ENCODE results near the gene TARDBP. TPM values are rescaled to one million over a fixed set of nuclear protein-coding genes. Genes with fewer than 3 reads are reported as not detected.

The TARDBP gene
- total and polyA plus RNA-seq, 2 donors (not counting 1 experiment from before 2014, with no cell fraction given), result 97.1 to 161 TPM

DNA sequence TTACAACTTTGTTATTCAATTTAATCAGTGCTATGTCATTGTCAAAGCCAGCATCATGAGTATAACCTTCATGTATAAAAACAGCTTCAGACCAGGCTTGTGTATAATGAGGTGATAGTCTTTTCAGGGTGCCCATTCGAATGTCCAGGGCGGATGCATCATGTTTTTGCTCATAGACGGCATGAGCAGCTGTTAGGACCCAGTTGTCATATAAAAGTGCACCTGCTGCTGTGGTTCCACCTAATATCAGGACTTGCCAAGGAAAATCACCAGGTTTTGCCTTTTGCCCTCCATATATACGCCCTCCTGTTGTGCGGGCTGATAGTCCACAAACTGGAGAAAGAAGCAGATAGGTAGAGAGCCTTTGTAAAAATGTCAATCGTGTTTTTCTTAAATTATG lies 14.9 kb downstream of the TARDBP start:
- Histone ChIP-seq H3K9me3 (ENCODE audit: control insufficient read depth, insufficient read depth, low read depth, low read length) (no peaks in the 10 kb centered on the region), H3K4me3 (replicated peaks in 1 of 4; ENCODE audit: control extremely low read depth in 1 of 4, insufficient read depth in 1 of 4, low read depth in 3 of 4, low read length in 4 of 4) (no peak overlapping the region), H3K79me2 (ENCODE audit: control insufficient read depth, insufficient read depth, low read length) (no peaks in the 10 kb centered on the region), H3K27me3 (ENCODE audit: control insufficient read depth, insufficient read depth, low read length) (no peaks in the 10 kb centered on the region), H3K27ac (ENCODE audit: insufficient read depth, low read length) (no peak overlapping the region), H4K20me1 (ENCODE audit: control insufficient read depth, extremely low read depth, insufficient read depth, low read length) (no peaks in the 10 kb centered on the region), H3K4me2 (ENCODE audit: extremely low read depth, insufficient read depth, low read length) (no peak overlapping the region), H2AFZ (ENCODE audit: low read length) (no peak overlapping the region), H3K9ac (ENCODE audit: insufficient read depth, low read length) (no peak overlapping the region), H3K36me3 (ENCODE audit: control insufficient read depth, insufficient read depth, low read length) (peaks cover 6% of the 10 kb centered on the region), H3K4me1 (ENCODE audit: control insufficient read depth, extremely low read depth, insufficient read depth, low read length) (no peaks in the 10 kb centered on the region)
- TF ChIP-seq, protein P1, sequence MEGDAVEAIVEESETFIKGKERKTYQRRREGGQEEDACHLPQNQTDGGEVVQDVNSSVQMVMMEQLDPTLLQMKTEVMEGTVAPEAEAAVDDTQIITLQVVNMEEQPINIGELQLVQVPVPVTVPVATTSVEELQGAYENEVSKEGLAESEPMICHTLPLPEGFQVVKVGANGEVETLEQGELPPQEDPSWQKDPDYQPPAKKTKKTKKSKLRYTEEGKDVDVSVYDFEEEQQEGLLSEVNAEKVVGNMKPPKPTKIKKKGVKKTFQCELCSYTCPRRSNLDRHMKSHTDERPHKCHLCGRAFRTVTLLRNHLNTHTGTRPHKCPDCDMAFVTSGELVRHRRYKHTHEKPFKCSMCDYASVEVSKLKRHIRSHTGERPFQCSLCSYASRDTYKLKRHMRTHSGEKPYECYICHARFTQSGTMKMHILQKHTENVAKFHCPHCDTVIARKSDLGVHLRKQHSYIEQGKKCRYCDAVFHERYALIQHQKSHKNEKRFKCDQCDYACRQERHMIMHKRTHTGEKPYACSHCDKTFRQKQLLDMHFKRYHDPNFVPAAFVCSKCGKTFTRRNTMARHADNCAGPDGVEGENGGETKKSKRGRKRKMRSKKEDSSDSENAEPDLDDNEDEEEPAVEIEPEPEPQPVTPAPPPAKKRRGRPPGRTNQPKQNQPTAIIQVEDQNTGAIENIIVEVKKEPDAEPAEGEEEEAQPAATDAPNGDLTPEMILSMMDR (conservative IDR thresholded peaks at IDR 0.05 in 1 of 2, IDR thresholded peaks at IDR 0.05 in 1 of 2; ENCODE audit: low read depth in 1 of 2, low read length in 2 of 2), result no peak
- no peak for TF ChIP-seq EZH2 (IDR thresholded peaks at IDR 0.05; ENCODE audit: low read length, missing control alignments)
- DNase-seq (ENCODE audit: low read depth in 2 of 2), result no peak

DNA sequence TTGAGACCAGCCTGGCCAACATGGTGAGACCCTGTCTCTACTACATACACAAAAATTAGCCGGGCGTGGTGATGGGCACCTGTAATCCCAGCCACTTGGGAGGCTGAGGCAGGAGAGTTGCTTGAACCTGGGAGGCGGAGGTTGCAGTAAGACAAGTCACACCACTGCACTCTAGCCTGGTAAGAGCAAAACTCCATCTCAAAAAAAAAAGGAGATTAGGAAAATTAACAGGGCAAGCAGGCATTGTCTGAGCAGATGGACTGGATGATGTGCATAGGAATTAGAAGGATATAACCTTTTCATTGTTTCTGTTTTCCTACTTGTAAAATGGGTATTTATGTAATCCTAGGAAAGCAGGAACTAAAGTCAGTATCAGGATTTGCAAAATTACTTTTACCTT lies 15.6 kb downstream of the TARDBP start:
- Histone ChIP-seq H3K27ac (ENCODE audit: insufficient read depth, low read length) (no peak overlapping the region), H4K20me1 (ENCODE audit: control insufficient read depth, extremely low read depth, insufficient read depth, low read length) (no peaks in the 10 kb centered on the region), H3K9me3 (ENCODE audit: control insufficient read depth, insufficient read depth, low read depth, low read length) (no peaks in the 10 kb centered on the region), H3K27me3 (ENCODE audit: control insufficient read depth, insufficient read depth, low read length) (no peaks in the 10 kb centered on the region), H3K4me3 (replicated peaks in 1 of 4; ENCODE audit: control extremely low read depth in 1 of 4, insufficient read depth in 1 of 4, low read depth in 3 of 4, low read length in 4 of 4) (no peak overlapping the region), H3K9ac (ENCODE audit: insufficient read depth, low read length) (no peak overlapping the region), H3K4me2 (ENCODE audit: extremely low read depth, insufficient read depth, low read length) (no peak overlapping the region), H3K36me3 (ENCODE audit: control insufficient read depth, insufficient read depth, low read length) (peaks cover 5% of the 10 kb centered on the region), H2AFZ (ENCODE audit: low read length) (no peak overlapping the region), H3K4me1 (ENCODE audit: control insufficient read depth, extremely low read depth, insufficient read depth, low read length) (no peaks in the 10 kb centered on the region), H3K79me2 (ENCODE audit: control insufficient read depth, insufficient read depth, low read length) (no peaks in the 10 kb centered on the region)
- TF ChIP-seq, protein P1 (conservative IDR thresholded peaks at IDR 0.05 in 1 of 2, IDR thresholded peaks at IDR 0.05 in 1 of 2; ENCODE audit: low read depth in 1 of 2, low read length in 2 of 2), result no peak
- no peak for TF ChIP-seq EZH2 (IDR thresholded peaks at IDR 0.05; ENCODE audit: low read length, missing control alignments)
- no peak for DNase-seq (ENCODE audit: low read depth in 2 of 2)

DNA sequence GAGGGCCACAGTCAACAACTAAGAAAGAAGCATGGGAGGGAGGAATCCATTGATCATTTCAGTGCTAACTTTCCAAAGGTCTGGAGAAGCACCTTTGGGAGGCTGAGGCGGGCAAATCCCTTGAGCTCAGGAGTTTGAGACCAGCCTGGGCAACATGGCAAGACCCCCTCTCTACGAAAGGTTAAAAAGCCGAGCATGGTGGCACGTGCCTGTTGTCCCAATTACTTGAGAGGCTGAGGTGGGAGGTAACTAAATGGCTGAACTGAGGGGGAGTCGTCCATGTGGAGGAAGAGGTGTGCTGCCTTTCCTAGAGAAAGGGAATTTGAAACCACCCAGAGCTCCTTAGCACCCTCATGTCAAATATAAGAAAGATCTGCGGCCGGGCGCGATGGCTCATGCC lies 18.4 kb downstream of the TARDBP start:
- H3K9me3 ChIP-seq (ENCODE audit: control insufficient read depth, insufficient read depth, low read depth, low read length), result no peaks in the 10 kb centered on the region
- no peak overlapping the region for H3K4me3 ChIP-seq (replicated peaks in 1 of 4; ENCODE audit: control extremely low read depth in 1 of 4, insufficient read depth in 1 of 4, low read depth in 3 of 4, low read length in 4 of 4)
- H2AFZ ChIP-seq (ENCODE audit: low read length), result no peak overlapping the region
- no peak for DNase-seq (ENCODE audit: low read depth in 2 of 2)
- H3K27ac ChIP-seq (ENCODE audit: insufficient read depth, low read length), result no peak overlapping the region
- no peaks in the 10 kb centered on the region for H3K4me1 ChIP-seq (ENCODE audit: control insufficient read depth, extremely low read depth, insufficient read depth, low read length)
- H3K79me2 ChIP-seq (ENCODE audit: control insufficient read depth, insufficient read depth, low read length), result no peaks in the 10 kb centered on the region
- no peaks in the 10 kb centered on the region for H3K27me3 ChIP-seq (ENCODE audit: control insufficient read depth, insufficient read depth, low read length)
- no peaks in the 10 kb centered on the region for H4K20me1 ChIP-seq (ENCODE audit: control insufficient read depth, extremely low read depth, insufficient read depth, low read length)
- no peak overlapping the region for H3K4me2 ChIP-seq (ENCODE audit: extremely low read depth, insufficient read depth, low read length)
- TF ChIP-seq EZH2 (IDR thresholded peaks at IDR 0.05; ENCODE audit: low read length, missing control alignments), result no peak
- TF ChIP-seq, protein P1 (conservative IDR thresholded peaks at IDR 0.05 in 1 of 2, IDR thresholded peaks at IDR 0.05 in 1 of 2; ENCODE audit: low read depth in 1 of 2, low read length in 2 of 2), result no peak
- peaks cover 5% of the 10 kb centered on the region for H3K36me3 ChIP-seq (ENCODE audit: control insufficient read depth, insufficient read depth, low read length)
- H3K9ac ChIP-seq (ENCODE audit: insufficient read depth, low read length), result no peak overlapping the region

Measured in fibroblast of lung (primary cell).